ENCODE measurements around the gene BANF2. TPM values are rescaled to one million over a fixed set of nuclear protein-coding genes. Genes with fewer than 3 reads are reported as not detected.

BANF2 gene
- total and polyA plus RNA-seq, 2 of the 13 experiments (the other 11 are each of a cell fraction or from before 2014, with no cell fraction given), result 0.35 TPM; not detected in 1

GRCh38 chr20:17725094-17725835 lies 25.5 kb downstream of the BANF2 start (continued):
- TF ChIP-seq ARID4A (CRISPR knock-in tag; IDR thresholded peaks at IDR 0.05; ENCODE audit: borderline replicate concordance) (no peak; the same call in 1 of the 2 replicates), HOXA3 (CRISPR knock-in tag; IDR thresholded peaks at IDR 0.05) (no peak), ZNF570 (CRISPR knock-in tag; IDR thresholded peaks at IDR 0.05; ENCODE audit: borderline replicate concordance) (no peak), TGIF2 (CRISPR knock-in tag; IDR thresholded peaks at IDR 0.05) (no peak), FOSL2 (CRISPR knock-in tag; IDR thresholded peaks at IDR 0.05) (peak; percentile 81), UBTF (CRISPR knock-in tag; IDR thresholded peaks at IDR 0.05) (no peak), SP2 (CRISPR knock-in tag; IDR thresholded peaks at IDR 0.05) (no peak), ZFP91 (CRISPR knock-in tag; IDR thresholded peaks at IDR 0.05; ENCODE audit: borderline replicate concordance) (peak; percentile 45; the same call in 1 of the 2 replicates), HNRNPLL (IDR thresholded peaks at IDR 0.05; ENCODE audit: low read depth, low read length, poor library complexity, severe bottlenecking) (no peak), ARNT2 (CRISPR knock-in tag; IDR thresholded peaks at IDR 0.05; ENCODE audit: low read depth) (no peak), GPBP1L1 (CRISPR knock-in tag; IDR thresholded peaks at IDR 0.05) (no peak), RBM22 (optimal IDR thresholded peaks at IDR 0.05; ENCODE audit: low read length) (no peak), ZZZ3 (CRISPR knock-in tag; IDR thresholded peaks at IDR 0.05; ENCODE audit: borderline replicate concordance) (no peak), ZNF17 (CRISPR knock-in tag; IDR thresholded peaks at IDR 0.05) (no peak), ZNF354B (CRISPR knock-in tag; IDR thresholded peaks at IDR 0.05) (no peak), SKI (IDR thresholded peaks at IDR 0.05; ENCODE audit: partially characterized antibody) (peak; percentile 36), TRAFD1 (CRISPR knock-in tag; IDR thresholded peaks at IDR 0.05; ENCODE audit: borderline replicate concordance) (no peak), NFE2L2 (IDR thresholded peaks at IDR 0.05; ENCODE audit: low read length) (no peak)

Measured in HepG2 (cell line).